Motor neuron (in vitro differentiated cells): ENCODE data around the gene CAPS. TPM values are rescaled to one million over a fixed set of nuclear protein-coding genes. Genes with fewer than 3 reads are reported as not detected.

Experiments
- total RNA-seq, 8 experiments: library from RNA; unstranded; fragments of 300-600 nt; gene quantifications; 2 replicates each; pipeline versions ENCODE4 v1.2.3 to v1.2.4, GENCODE V29; 2022

CAPS gene
- total RNA-seq, 8 experiments from 2014 or later, result 3.1 to 62.5 (median 8.0) TPM

Other genes with a start within 250 kb of the CAPS start
- 10 to 100 TPM; 36.6 to 86.7 (median 54.2) TPM for gene MICOS13, start 233.7 kb upstream of the CAPS start, total RNA-seq
- gene HSD11B1L, start 233.2 kb upstream of the CAPS start, total RNA-seq, result 10 to 100 TPM in 5 of 8 experiments, 1 to 10 TPM in 3; 4.6 to 28.1 (median 20.6) TPM
- 1,000 to 10,000 TPM; 1,024 to 1,875 (median 1,439) TPM for gene RPL36, start 224.0 kb upstream of the CAPS start, total RNA-seq
- gene LONP1, start 194.1 kb upstream of the CAPS start, total RNA-seq, result 100 to 1,000 TPM in 1 of 8 experiments, 10 to 100 TPM in 7; 49.8 to 109 (median 94.9) TPM
- gene CATSPERD, start 193.6 kb upstream of the CAPS start, total RNA-seq, result under 1 TPM in 1 of 8 experiments, not detected in 7; 0.05 TPM
- gene PRR22, start 129.5 kb upstream of the CAPS start, total RNA-seq, result 1 to 10 TPM in 6 of 8 experiments, under 1 TPM in 2; 0.43 to 5.7 (median 1.3) TPM
- gene DUS3L, start 123.1 kb upstream of the CAPS start, total RNA-seq, result 10 to 100 TPM in 7 of 8 experiments, 1 to 10 TPM in 1; 8.9 to 49.0 (median 20.2) TPM
- 1 to 10 TPM in 3 of 8 experiments, under 1 TPM in 3, not detected in 2; 0.49 to 2.7 (median 1.1) TPM for gene NRTN, start 109.2 kb upstream of the CAPS start, total RNA-seq
- 1 to 10 TPM in 2 of 8 experiments, under 1 TPM in 5, not detected in 1; 0.35 to 2.2 (median 0.87) TPM for gene FUT6, start 74.6 kb upstream of the CAPS start, total RNA-seq
- gene FUT3, start 62.8 kb upstream of the CAPS start, total RNA-seq, result 1 to 10 TPM in 4 of 8 experiments, under 1 TPM in 2, not detected in 2; 0.21 to 4.5 (median 1.4) TPM
- 1 to 10 TPM in 1 of 8 experiments, under 1 TPM in 5, not detected in 2; 0.13 to 1.6 (median 0.44) TPM for gene FUT5, start 43.7 kb upstream of the CAPS start, total RNA-seq
- gene NDUFA11, start 10.5 kb upstream of the CAPS start, total RNA-seq, result 100 to 1,000 TPM; 253 to 531 (median 343) TPM
- 1 to 10 TPM; 1.8 to 5.2 (median 3.3) TPM for gene VMAC, start 9.4 kb upstream of the CAPS start, total RNA-seq
- 10 to 100 TPM; 31.5 to 69.1 (median 41.0) TPM for gene RANBP3, start 63.9 kb downstream of the CAPS start, total RNA-seq
- 10 to 100 TPM in 1 of 8 experiments, 1 to 10 TPM in 7; 1.4 to 23.2 (median 7.4) TPM for gene RFX2, start 196.2 kb downstream of the CAPS start, total RNA-seq
- gene ACSBG2, start 221.4 kb downstream of the CAPS start, total RNA-seq, result under 1 TPM in 6 of 8 experiments, not detected in 2; 0.11 to 0.82 (median 0.45) TPM